ENCODE results near the gene TRDMT1. TPM values are rescaled to one million over a fixed set of nuclear protein-coding genes. Genes with fewer than 3 reads are reported as not detected.

Gene TRDMT1
- total and polyA plus RNA-seq, 12 donors = 1.3 to 10.5 (median 4.9) TPM

GRCh38 chr10:17199351-17199804 lies 2.1 kb downstream of the TRDMT1 start:
- no peak for TF ChIP-seq POLR2A (IDR thresholded peaks at IDR 0.05)
- TF ChIP-seq, protein P1, sequence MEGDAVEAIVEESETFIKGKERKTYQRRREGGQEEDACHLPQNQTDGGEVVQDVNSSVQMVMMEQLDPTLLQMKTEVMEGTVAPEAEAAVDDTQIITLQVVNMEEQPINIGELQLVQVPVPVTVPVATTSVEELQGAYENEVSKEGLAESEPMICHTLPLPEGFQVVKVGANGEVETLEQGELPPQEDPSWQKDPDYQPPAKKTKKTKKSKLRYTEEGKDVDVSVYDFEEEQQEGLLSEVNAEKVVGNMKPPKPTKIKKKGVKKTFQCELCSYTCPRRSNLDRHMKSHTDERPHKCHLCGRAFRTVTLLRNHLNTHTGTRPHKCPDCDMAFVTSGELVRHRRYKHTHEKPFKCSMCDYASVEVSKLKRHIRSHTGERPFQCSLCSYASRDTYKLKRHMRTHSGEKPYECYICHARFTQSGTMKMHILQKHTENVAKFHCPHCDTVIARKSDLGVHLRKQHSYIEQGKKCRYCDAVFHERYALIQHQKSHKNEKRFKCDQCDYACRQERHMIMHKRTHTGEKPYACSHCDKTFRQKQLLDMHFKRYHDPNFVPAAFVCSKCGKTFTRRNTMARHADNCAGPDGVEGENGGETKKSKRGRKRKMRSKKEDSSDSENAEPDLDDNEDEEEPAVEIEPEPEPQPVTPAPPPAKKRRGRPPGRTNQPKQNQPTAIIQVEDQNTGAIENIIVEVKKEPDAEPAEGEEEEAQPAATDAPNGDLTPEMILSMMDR (IDR thresholded peaks at IDR 0.05) = no peak
- peak overlapping the region in 3 of 5 donors; percentile 71 to 96 (median 90) for H3K27ac ChIP-seq
- WGBS, 4 donors = 44 to 54% (median 50%) methylated on average over 9 of the region's 9 CpGs
- no peaks in the 10 kb centered on the region for H3K27me3 ChIP-seq
- H3K9me3 ChIP-seq (replicated peaks in 1 of 3) = no peaks in the 10 kb centered on the region
- intact Hi-C loops (cut with DNase I) = loop anchor here in 1 of 2 donors (10.0 kb wide), 1 partner anchor 175 kb away; no protein-coding TSS in a partner anchor
- no peaks in the 10 kb centered on the region for H3K36me3 ChIP-seq (replicated peaks in 1 of 2)
- H3K4me3 ChIP-seq = peak overlapping the region in 1 of 4 donors; percentile 73
- DNase-seq = no peak
- H3K4me1 ChIP-seq (replicated peaks in 1 of 2) = peaks cover 4 to 12% of the 10 kb centered on the region in 2 donors

GRCh38 chr10:17196573-17196972 lies 4.9 kb downstream of the TRDMT1 start:
- Histone ChIP-seq H3K4me1 (replicated peaks in 1 of 2) (peaks cover 4 to 12% of the 10 kb centered on the region in 2 donors), H3K9me3 (replicated peaks in 1 of 3) (no peaks in the 10 kb centered on the region), H3K36me3 (replicated peaks in 1 of 2) (no peaks in the 10 kb centered on the region), H3K27ac (no peak overlapping the region), H3K27me3 (no peaks in the 10 kb centered on the region), H3K4me3 (no peak overlapping the region)
- no peak for DNase-seq
- intact Hi-C loops (cut with DNase I) = loop anchor here in 1 of 2 donors (10.0 kb wide), 1 partner anchor 172 kb away; no protein-coding TSS in a partner anchor
- WGBS, 4 donors = 68 to 94% (median 83%) methylated on average over 3 of the region's 3 CpGs
- no peak for TF ChIP-seq POLR2A (IDR thresholded peaks at IDR 0.05)
- TF ChIP-seq, protein P1 (IDR thresholded peaks at IDR 0.05) = no peak

DNA sequence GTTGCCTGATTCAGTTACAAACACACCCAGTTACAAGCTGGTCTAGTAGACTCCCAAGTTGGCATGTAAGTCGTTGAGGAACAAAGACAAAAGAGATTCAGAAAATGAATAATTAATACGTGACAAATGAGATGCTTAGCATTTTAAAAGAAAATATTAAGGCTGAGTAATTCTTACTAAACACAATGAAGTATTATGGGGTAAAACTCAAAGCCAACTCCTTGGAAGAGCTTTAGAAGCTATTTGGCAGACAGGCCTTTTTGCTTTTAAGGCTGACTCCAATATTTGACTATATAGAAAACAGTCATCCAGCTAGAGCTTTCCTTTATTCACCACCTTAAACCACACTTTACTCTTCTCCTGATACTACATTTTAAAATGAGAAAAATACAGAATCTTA lies 5.4 kb downstream of the TRDMT1 start:
- Histone ChIP-seq H3K4me1 (replicated peaks in 1 of 2) (peaks cover 4 to 12% of the 10 kb centered on the region in 2 donors), H3K4me3 (no peak overlapping the region), H3K9me3 (replicated peaks in 1 of 3) (no peaks in the 10 kb centered on the region), H3K27me3 (no peaks in the 10 kb centered on the region), H3K27ac (no peak overlapping the region), H3K36me3 (replicated peaks in 1 of 2) (no peaks in the 10 kb centered on the region)
- no peak for DNase-seq
- 73 to 82% (median 74%) methylated on average over 2 of the region's 2 CpGs for WGBS, 4 donors
- TF ChIP-seq, protein P1 (IDR thresholded peaks at IDR 0.05) = no peak
- TF ChIP-seq POLR2A (IDR thresholded peaks at IDR 0.05) = no peak
- intact Hi-C loops (cut with DNase I) = loop anchor here in 1 of 2 donors (10.0 kb wide), 1 partner anchor 171 kb away; no protein-coding TSS in a partner anchor

DNA sequence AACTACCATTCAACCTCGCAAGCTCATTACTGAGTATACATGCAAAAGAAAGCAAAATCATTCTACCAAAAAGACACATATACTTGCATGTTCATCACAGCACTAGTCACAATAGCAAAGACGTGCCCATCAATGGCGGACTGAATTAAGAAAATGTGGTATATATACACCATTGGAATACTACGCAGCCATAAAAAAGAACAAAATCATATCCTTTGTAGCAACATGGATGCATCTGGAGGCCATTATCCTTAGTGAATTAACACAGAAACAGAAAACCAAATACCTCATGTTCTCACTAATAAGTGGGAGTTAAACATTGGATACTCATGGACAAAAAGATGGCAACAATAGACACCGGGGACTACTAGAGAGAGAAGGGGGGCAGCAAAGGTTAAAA lies 6.4 kb downstream of the TRDMT1 start:
- WGBS, 4 donors = 77 to 97% (median 80%) methylated on average over 4 to 5 of the region's 5 CpGs
- intact Hi-C loops (cut with DNase I) = loop anchor here in 1 of 2 donors (10.0 kb wide), 1 partner anchor 170 kb away; no protein-coding TSS in a partner anchor
- H3K27me3 ChIP-seq = no peaks in the 10 kb centered on the region
- no peaks in the 10 kb centered on the region for H3K36me3 ChIP-seq (replicated peaks in 1 of 2)
- H3K9me3 ChIP-seq (replicated peaks in 1 of 3) = no peaks in the 10 kb centered on the region
- H3K27ac ChIP-seq = no peak overlapping the region
- TF ChIP-seq, protein P1 (IDR thresholded peaks at IDR 0.05) = no peak
- no peak for TF ChIP-seq POLR2A (IDR thresholded peaks at IDR 0.05)
- no peak overlapping the region for H3K4me3 ChIP-seq
- DNase-seq = no peak
- peaks cover 6 to 12% of the 10 kb centered on the region in 2 donors for H3K4me1 ChIP-seq (replicated peaks in 1 of 2)

Data from adrenal gland (tissue), 12 donors.